DMS114 treated with DMSO at 0.1 percent for 48 hours (cell line): Measurements from ENCODE around the gene SORCS3.

Experiments
- DNase-seq: peaks from one replicate; lab custom pipeline; 2025; ENCODE audit not compliant: unreplicated experiment; lab: John Stamatoyannopoulos, UW

The SORCS3 gene

GRCh38 chr10:105073999-105074398 lies 432.9 kb downstream of the SORCS3 start:
- DNase-seq, result no peak

GRCh38 chr10:105075031-105075430 lies 433.9 kb downstream of the SORCS3 start:
- no peak for DNase-seq

GRCh38 chr10:105085980-105086379 lies 444.9 kb downstream of the SORCS3 start:
- DNase-seq, result no peak

GRCh38 chr10:105094048-105094447 lies 453.0 kb downstream of the SORCS3 start:
- DNase-seq, result no peak

GRCh38 chr10:105096316-105096715 lies 455.2 kb downstream of the SORCS3 start:
- DNase-seq, result no peak

- no peak for DNase-seq
Measured at GRCh38 chr10:105102977-105103376, 461.9 kb downstream of the SORCS3 start.

GRCh38 chr10:105104297-105104696 lies 463.2 kb downstream of the SORCS3 start:
- no peak for DNase-seq

- DNase-seq, result no peak
Measured at GRCh38 chr10:105109164-105109563, 468.1 kb downstream of the SORCS3 start.

GRCh38 chr10:105112862-105113261 lies 471.8 kb downstream of the SORCS3 start:
- DNase-seq, result no peak

- no peak for DNase-seq
Measured at GRCh38 chr10:105113666-105114065, 472.6 kb downstream of the SORCS3 start.

- DNase-seq, result no peak
Measured at GRCh38 chr10:105121743-105122142, 480.7 kb downstream of the SORCS3 start.

GRCh38 chr10:105128111-105128510 lies 487.0 kb downstream of the SORCS3 start:
- no peak for DNase-seq

GRCh38 chr10:105138358-105138757 lies 497.3 kb downstream of the SORCS3 start:
- DNase-seq, result no peak

GRCh38 chr10:105139363-105139896 lies 498.3 kb downstream of the SORCS3 start:
- DNase-seq, result no peak

- no peak for DNase-seq
Measured at GRCh38 chr10:105140600-105140999, 499.5 kb downstream of the SORCS3 start.

- no peak for DNase-seq
Measured at GRCh38 chr10:105145711-105146110, 504.6 kb downstream of the SORCS3 start.

- DNase-seq, result no peak
Measured at GRCh38 chr10:105146436-105146835, 505.3 kb downstream of the SORCS3 start.

GRCh38 chr10:105148456-105148855 lies 507.4 kb downstream of the SORCS3 start:
- DNase-seq, result no peak

GRCh38 chr10:105148921-105149320 lies 507.8 kb downstream of the SORCS3 start:
- DNase-seq, result no peak

GRCh38 chr10:105149371-105149891 lies 508.3 kb downstream of the SORCS3 start:
- no peak for DNase-seq

- DNase-seq, result no peak
Measured at GRCh38 chr10:105150259-105150880, 509.3 kb downstream of the SORCS3 start.

GRCh38 chr10:105154736-105155135 lies 513.6 kb downstream of the SORCS3 start:
- DNase-seq, result no peak

GRCh38 chr10:105159268-105159667 lies 518.2 kb downstream of the SORCS3 start:
- no peak for DNase-seq
